Measurements from ENCODE around the gene DYNC2H1.
"Not testable (repeated sequence)": the region's sequence is repeated elsewhere in the genome, so short reads cannot be mapped to it uniquely, and the experiment has no call there.

Gene DYNC2H1

GRCh38 chr11:103109818-103110388, 677 bp downstream of the DYNC2H1 start:
- Histone ChIP-seq H3K4me3 (replicated peaks; ENCODE audit: low read depth, low read length) (peak overlapping the region; percentile 61), H3K27me3 (replicated peaks; ENCODE audit: control insufficient read depth, insufficient read depth, low read length) (peaks cover 2% of the 10 kb centered on the region; the same call in 1 of the 2 replicates), H3K36me3 (ENCODE audit: control insufficient read depth, insufficient read depth, low read length) (no peaks in the 10 kb centered on the region)
- no peak for TF ChIP-seq CTCF (IDR thresholded peaks at IDR 0.05; ENCODE audit: insufficient read depth, low read length, poor library complexity, severe bottlenecking)
- DNase-seq (ENCODE audit: extremely low read depth, insufficient read length): no peak

GRCh38 chr11:103110391-103110790, 1.2 kb downstream of the DYNC2H1 start:
- no peak overlapping the region for H3K4me3 ChIP-seq (replicated peaks; ENCODE audit: low read depth, low read length)
- DNase-seq (ENCODE audit: extremely low read depth, insufficient read length): no peak
- no peak for TF ChIP-seq CTCF (IDR thresholded peaks at IDR 0.05; ENCODE audit: insufficient read depth, low read length, poor library complexity, severe bottlenecking)

GRCh38 chr11:103111400-103111799, 2.2 kb downstream of the DYNC2H1 start:
- H3K27me3 ChIP-seq (replicated peaks; ENCODE audit: control insufficient read depth, insufficient read depth, low read length): peaks cover 2% of the 10 kb centered on the region; the same call in 1 of the 2 replicates
- no peak overlapping the region for H3K4me3 ChIP-seq (replicated peaks; ENCODE audit: low read depth, low read length)
- no peak for TF ChIP-seq CTCF (IDR thresholded peaks at IDR 0.05; ENCODE audit: insufficient read depth, low read length, poor library complexity, severe bottlenecking)
- H3K36me3 ChIP-seq (ENCODE audit: control insufficient read depth, insufficient read depth, low read length): no peaks in the 10 kb centered on the region
- no peak for DNase-seq (ENCODE audit: extremely low read depth, insufficient read length)

More at GRCh38 chr11:103110391-103110790, 1.2 kb downstream of the DYNC2H1 start:
- Histone ChIP-seq H3K36me3 (ENCODE audit: control insufficient read depth, insufficient read depth, low read length) (no peaks in the 10 kb centered on the region), H3K27me3 (replicated peaks; ENCODE audit: control insufficient read depth, insufficient read depth, low read length) (peaks cover 2% of the 10 kb centered on the region; the same call in 1 of the 2 replicates)

GRCh38 chr11:103112364-103112763, 3.1 kb downstream of the DYNC2H1 start:
- peaks cover 2% of the 10 kb centered on the region; the same call in 1 of the 2 replicates for H3K27me3 ChIP-seq (replicated peaks; ENCODE audit: control insufficient read depth, insufficient read depth, low read length)
- H3K4me3 ChIP-seq (replicated peaks; ENCODE audit: low read depth, low read length): no peak overlapping the region
- TF ChIP-seq CTCF (IDR thresholded peaks at IDR 0.05; ENCODE audit: insufficient read depth, low read length, poor library complexity, severe bottlenecking): no peak
- no peaks in the 10 kb centered on the region for H3K36me3 ChIP-seq (ENCODE audit: control insufficient read depth, insufficient read depth, low read length)
- DNase-seq (ENCODE audit: extremely low read depth, insufficient read length): no peak

- no peaks in the 10 kb centered on the region for H3K36me3 ChIP-seq (ENCODE audit: control insufficient read depth, insufficient read depth, low read length)
- H3K27me3 ChIP-seq (replicated peaks; ENCODE audit: control insufficient read depth, insufficient read depth, low read length): no peaks in the 10 kb centered on the region
- TF ChIP-seq CTCF (IDR thresholded peaks at IDR 0.05; ENCODE audit: insufficient read depth, low read length, poor library complexity, severe bottlenecking): no peak
- no peak overlapping the region for H3K4me3 ChIP-seq (replicated peaks; ENCODE audit: low read depth, low read length)
- no peak for DNase-seq (ENCODE audit: extremely low read depth, insufficient read length)
Observed at GRCh38 chr11:103114836-103115235, 5.6 kb downstream of the DYNC2H1 start.

GRCh38 chr11:103125462-103125861, 16.2 kb downstream of the DYNC2H1 start:
- Histone ChIP-seq H3K27me3 (replicated peaks; ENCODE audit: control insufficient read depth, insufficient read depth, low read length) (no peaks in the 10 kb centered on the region), H3K36me3 (ENCODE audit: control insufficient read depth, insufficient read depth, low read length) (no peaks in the 10 kb centered on the region)

GRCh38 chr11:103141986-103142385, 32.8 kb downstream of the DYNC2H1 start:
- not testable (repeated sequence) for DNase-seq (ENCODE audit: extremely low read depth, insufficient read length); H3K4me3 ChIP-seq (replicated peaks; ENCODE audit: low read depth, low read length); H3K27me3 ChIP-seq (replicated peaks; ENCODE audit: control insufficient read depth, insufficient read depth, low read length); H3K36me3 ChIP-seq (ENCODE audit: control insufficient read depth, insufficient read depth, low read length)

More at GRCh38 chr11:103125462-103125861, 16.2 kb downstream of the DYNC2H1 start:
- no peak for DNase-seq (ENCODE audit: extremely low read depth, insufficient read length)
- no peak for TF ChIP-seq CTCF (IDR thresholded peaks at IDR 0.05; ENCODE audit: insufficient read depth, low read length, poor library complexity, severe bottlenecking)
- H3K4me3 ChIP-seq (replicated peaks; ENCODE audit: low read depth, low read length): no peak overlapping the region

Measured in GM06990 (cell line).